Chondrocyte (in vitro differentiated cells): Measurements from ENCODE around the gene FUT1. TPM values are rescaled to one million over a fixed set of nuclear protein-coding genes. Genes with fewer than 3 reads are reported as not detected.

Experiments used
- DNase-seq: peaks from one replicate; pipeline ENCODE4 v3.0.0; 2021; ENCODE audit warnings: mixed read lengths, low spot score
- H3K27ac Mint-ChIP-seq: one replicate; pipeline ENCODE4 v1.8.0; 2021; ENCODE audit warnings: mild to moderate bottlenecking, moderate library complexity, mixed read lengths; ENCODE audit not compliant: unreplicated experiment
- H3K27me3 Mint-ChIP-seq: 2 replicates; pipeline ENCODE4 v1.8.0; 2021; ENCODE audit warnings: low read depth, mixed read lengths
- H3K36me3 Mint-ChIP-seq: 2 replicates; pipeline ENCODE4 v1.8.0; 2021; ENCODE audit warnings: low read depth, mixed read lengths
- H3K4me1 Mint-ChIP-seq: 2 replicates; pipeline ENCODE4 v1.8.0; 2021; ENCODE audit warnings: low read depth, mild to moderate bottlenecking, mixed read lengths
- H3K4me3 Mint-ChIP-seq: one replicate; pipeline ENCODE4 v1.8.0; 2021; ENCODE audit warnings: mild to moderate bottlenecking, moderate library complexity, mixed read lengths; ENCODE audit not compliant: unreplicated experiment
- H3K9me3 Mint-ChIP-seq: 2 replicates; pipeline ENCODE4 v1.8.0; 2021; ENCODE audit warnings: low read depth, mixed read lengths
- CTCF ChIP-seq: fragments of 200-600 bp; sonication (generic); IDR thresholded peaks from 2 replicates; pipeline ENCODE4 v1.5.0; 2021; ENCODE audit warnings: antibody characterized with exemption, mild to moderate bottlenecking, moderate library complexity
- total RNA-seq: library from RNA; stranded (reverse); gene quantifications from 3 replicates; pipeline ENCODE4 v1.2.1, GENCODE V29; 2021

The FUT1 gene
- total RNA-seq, 1 donor from 2014 or later, result 0.52 TPM

- TF ChIP-seq CTCF, result no peak
- no peaks in the 10 kb centered on the region for H3K9me3 Mint-ChIP-seq
- H3K4me1 Mint-ChIP-seq, result peaks cover 11% of the 10 kb centered on the region
- no peaks in the 10 kb centered on the region for H3K36me3 Mint-ChIP-seq
- peaks cover 9% of the 10 kb centered on the region for H3K27me3 Mint-ChIP-seq
- H3K4me3 Mint-ChIP-seq, result no peak overlapping the region
- no peak for DNase-seq
- H3K27ac Mint-ChIP-seq, result no peak overlapping the region
These were observed 3.3 kb upstream of the FUT1 start for GRCh38 chr19:48755787-48756186.

- H3K27me3 Mint-ChIP-seq, result peaks cover 4% of the 10 kb centered on the region
- peaks cover 11% of the 10 kb centered on the region for H3K4me1 Mint-ChIP-seq
- no peak for DNase-seq
- no peaks in the 10 kb centered on the region for H3K9me3 Mint-ChIP-seq
- TF ChIP-seq CTCF, result no peak
- no peak within 1 kb of the TSS for H3K27ac Mint-ChIP-seq
- H3K36me3 Mint-ChIP-seq, result no peaks in the 10 kb centered on the region
- H3K4me3 Mint-ChIP-seq, result no peak within 1 kb of the TSS
These were observed 2.7 kb upstream of the FUT1 start, which contains the start of gene FGF21 for GRCh38 chr19:48755084-48755641. Gene FGF21 (plus strand): TSS chr19:48755524. CDS start chr19:48756237, 713 bp downstream.

- Mint-ChIP-seq H3K36me3 (no peaks in the 10 kb centered on the region), H3K27me3 (peaks cover 4% of the 10 kb centered on the region), H3K4me1 (peaks cover 13% of the 10 kb centered on the region), H3K4me3 (peak overlapping the region; percentile 59), H3K27ac (no peak overlapping the region), H3K9me3 (no peaks in the 10 kb centered on the region)
- no peak for DNase-seq
- no peak for TF ChIP-seq CTCF
These were observed 471 bp downstream of the FUT1 start for GRCh38 chr19:48751845-48752495.

GRCh38 chr19:48750771-48751504 lies 1.5 kb downstream of the FUT1 start:
- Mint-ChIP-seq H3K4me3 (peak overlapping the region; percentile 25), H3K4me1 (peaks cover 13% of the 10 kb centered on the region)
- DNase-seq, result no peak

More at GRCh38 chr19:48750771-48751504, 1.5 kb downstream of the FUT1 start:
- Mint-ChIP-seq H3K9me3 (no peaks in the 10 kb centered on the region), H3K27me3 (peaks cover 4% of the 10 kb centered on the region), H3K27ac (no peak overlapping the region), H3K36me3 (no peaks in the 10 kb centered on the region)
- no peak for TF ChIP-seq CTCF
